Right lobe of liver (tissue), 6 donors: ENCODE data around the gene TEAD2. TPM values are rescaled to one million over a fixed set of nuclear protein-coding genes. Genes with fewer than 3 reads are reported as not detected.

Experiments
- ATAC-seq, 4 donors: fragments of 200-7000 bp; cut with Tn5 transposase; one replicate each; pipeline ENCODE4 v1.9.1; 2020; ENCODE audit warnings: mild to moderate bottlenecking in 4 of 4, moderate library complexity in 4 of 4
- DNase-seq, 3 donors: peaks; one replicate each; pipeline ENCODE4 v3.0.0-alpha.2; 2020
- H3K27ac ChIP-seq, 3 donors: fragments of 200-600 bp; one replicate each; pipeline ENCODE4 v1.8.0; 2022
- H3K27me3 ChIP-seq, 2 donors: fragments of 200-600 bp; one replicate each; pipeline ENCODE4 v1.8.0; 2022
- H3K36me3 ChIP-seq, 4 donors: fragments of 200-600 bp; sonication (generic) in 1 of 4; one replicate each; pipeline versions ENCODE4 v1.5.1 to v1.8.0; 2017 to 2022; ENCODE audit warnings: control low read depth in 1 of 4
- H3K4me1 ChIP-seq, 4 donors: fragments of 200-600 bp; sonication (generic) in 1 of 4; one replicate each; pipeline versions ENCODE4 v1.5.1 to v1.8.0; 2017 to 2022; ENCODE audit warnings: control low read depth in 1 of 4
- H3K4me3 ChIP-seq, 3 donors: fragments of 200-600 bp; one replicate each; pipeline ENCODE4 v1.8.0; 2022
- H3K9me3 ChIP-seq, 4 donors: fragments of 200-600 bp; sonication (generic) in 1 of 4; one replicate each; pipeline versions ENCODE4 v1.5.1 to v1.8.0; 2017 to 2022; ENCODE audit warnings: control low read depth in 1 of 4
- POLR2A ChIP-seq: fragments of 450-650 bp; IDR thresholded peaks from one replicate; pipeline ENCODE4 v1.6.1; 2017; ENCODE audit warnings: antibody characterized with exemption, mild to moderate bottlenecking
- WGBS: methylation state at CpG from one replicate; pipeline ENCODE4 v1.1.6; 2018; ENCODE audit warnings: low coverage, low lambda C conversion rate; ENCODE audit not compliant: insufficient coverage; ENCODE audit errors: missing lambda C conversion rate; 5-methylcytosine and 5-hydroxymethylcytosine counted together
- intact Hi-C, 2 donors: fragments of 100-400 bp; cut with DNase I; formaldehyde crosslinking; loops; one replicate each; pipeline versions ENCODE4 v1.11.2 to v1.14.1; 2022
- total RNA-seq, 6 experiments: library from RNA; depleted of rRNA in 2 of 6; stranded (reverse); fragments of >200 nt in 2 of 6; fragmentation: NEBNext Ultra II Directional in 3 of 6; extraction: Animal tissue kit (Norgen Biotek cat#: 25700) in 3 of 6; gene quantifications; one replicate each; pipeline versions ENCODE4 v1.1.0 to v1.2.4, GENCODE V29; 2016 to 2023
- TF ChIP-seq, protein P1 (sequence below), 4 donors: fragments of 200-600 bp in 3 of 4; fragments of 450-650 bp in 1 of 4; IDR thresholded peaks; one replicate each; pipeline versions ENCODE4 v1.5.1 to v1.8.0; 2016 to 2022; ENCODE audit warnings: antibody characterized with exemption in 4 of 4, mild to moderate bottlenecking in 2 of 4
- donor health status: DM: no; HTN: yes; CAD: no.
- donor health status: DM: no; HTN: no; CAD: no.
- donor health status: DM: no; HTN: no; CAD: no.
- donor health status: DM: no; HTN: yes; CAD: no.
- donor health status: DM: no; HTN: yes; CAD: no.

The TEAD2 gene
- total RNA-seq, 6 experiments from 2014 or later, result 3.3 to 8.9 (median 5.3) TPM

DNA sequence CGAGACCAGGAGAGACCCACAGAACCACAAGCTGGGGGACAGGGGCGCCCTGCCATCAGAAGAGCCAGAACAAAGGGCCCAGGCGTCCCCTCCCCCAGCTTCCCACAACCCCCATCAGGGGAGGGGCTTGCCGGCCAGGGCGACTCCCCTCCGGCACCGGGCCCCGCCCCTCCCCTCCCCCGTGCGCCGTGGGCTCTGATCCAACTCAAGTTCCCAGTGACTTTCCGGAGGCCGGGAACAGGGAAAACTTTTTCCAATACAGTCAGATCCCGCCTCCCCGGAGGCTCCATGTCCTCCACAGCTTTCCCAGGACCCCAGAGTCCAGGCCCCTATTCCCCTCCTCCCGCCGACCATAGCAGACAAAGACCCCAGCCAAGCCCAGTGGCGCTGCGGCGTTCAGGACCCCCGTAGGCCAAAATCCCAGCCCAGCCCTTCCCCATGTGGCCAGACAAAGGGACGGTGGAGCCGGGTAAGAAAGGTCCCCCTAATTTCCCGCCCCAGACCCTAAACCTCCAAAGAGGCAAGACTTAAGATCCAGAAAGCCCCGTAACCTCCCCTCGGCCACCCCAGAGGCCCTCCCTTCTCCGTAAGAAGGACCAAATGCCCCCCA lies 673 bp downstream of the TEAD2 start:
- ATAC-seq (peak; percentile 51 to 53 (median 52)), DNase-seq (peak; percentile 80 to 84 (median 83))
- intact Hi-C loops, result no loop called here
- WGBS, result 0% methylated on average over 4 of the region's 27 CpGs
- peak overlapping the region; percentile 62 to 70 (median 70) for H3K4me3 ChIP-seq
- H3K9me3 ChIP-seq, result no peaks in the 10 kb centered on the region
- no peaks in the 10 kb centered on the region for H3K36me3 ChIP-seq
- peaks cover 0 to 8% (median 3%) of the 10 kb centered on the region in 4 donors for H3K4me1 ChIP-seq
- H3K27me3 ChIP-seq, result no peaks in the 10 kb centered on the region
- peak overlapping the region; percentile 68 to 88 (median 78) for H3K27ac ChIP-seq
- TF ChIP-seq POLR2A, result peak; percentile 52
- TF ChIP-seq, protein P1, sequence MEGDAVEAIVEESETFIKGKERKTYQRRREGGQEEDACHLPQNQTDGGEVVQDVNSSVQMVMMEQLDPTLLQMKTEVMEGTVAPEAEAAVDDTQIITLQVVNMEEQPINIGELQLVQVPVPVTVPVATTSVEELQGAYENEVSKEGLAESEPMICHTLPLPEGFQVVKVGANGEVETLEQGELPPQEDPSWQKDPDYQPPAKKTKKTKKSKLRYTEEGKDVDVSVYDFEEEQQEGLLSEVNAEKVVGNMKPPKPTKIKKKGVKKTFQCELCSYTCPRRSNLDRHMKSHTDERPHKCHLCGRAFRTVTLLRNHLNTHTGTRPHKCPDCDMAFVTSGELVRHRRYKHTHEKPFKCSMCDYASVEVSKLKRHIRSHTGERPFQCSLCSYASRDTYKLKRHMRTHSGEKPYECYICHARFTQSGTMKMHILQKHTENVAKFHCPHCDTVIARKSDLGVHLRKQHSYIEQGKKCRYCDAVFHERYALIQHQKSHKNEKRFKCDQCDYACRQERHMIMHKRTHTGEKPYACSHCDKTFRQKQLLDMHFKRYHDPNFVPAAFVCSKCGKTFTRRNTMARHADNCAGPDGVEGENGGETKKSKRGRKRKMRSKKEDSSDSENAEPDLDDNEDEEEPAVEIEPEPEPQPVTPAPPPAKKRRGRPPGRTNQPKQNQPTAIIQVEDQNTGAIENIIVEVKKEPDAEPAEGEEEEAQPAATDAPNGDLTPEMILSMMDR (IDR thresholded peaks at IDR 0.05), result no peak

DNA sequence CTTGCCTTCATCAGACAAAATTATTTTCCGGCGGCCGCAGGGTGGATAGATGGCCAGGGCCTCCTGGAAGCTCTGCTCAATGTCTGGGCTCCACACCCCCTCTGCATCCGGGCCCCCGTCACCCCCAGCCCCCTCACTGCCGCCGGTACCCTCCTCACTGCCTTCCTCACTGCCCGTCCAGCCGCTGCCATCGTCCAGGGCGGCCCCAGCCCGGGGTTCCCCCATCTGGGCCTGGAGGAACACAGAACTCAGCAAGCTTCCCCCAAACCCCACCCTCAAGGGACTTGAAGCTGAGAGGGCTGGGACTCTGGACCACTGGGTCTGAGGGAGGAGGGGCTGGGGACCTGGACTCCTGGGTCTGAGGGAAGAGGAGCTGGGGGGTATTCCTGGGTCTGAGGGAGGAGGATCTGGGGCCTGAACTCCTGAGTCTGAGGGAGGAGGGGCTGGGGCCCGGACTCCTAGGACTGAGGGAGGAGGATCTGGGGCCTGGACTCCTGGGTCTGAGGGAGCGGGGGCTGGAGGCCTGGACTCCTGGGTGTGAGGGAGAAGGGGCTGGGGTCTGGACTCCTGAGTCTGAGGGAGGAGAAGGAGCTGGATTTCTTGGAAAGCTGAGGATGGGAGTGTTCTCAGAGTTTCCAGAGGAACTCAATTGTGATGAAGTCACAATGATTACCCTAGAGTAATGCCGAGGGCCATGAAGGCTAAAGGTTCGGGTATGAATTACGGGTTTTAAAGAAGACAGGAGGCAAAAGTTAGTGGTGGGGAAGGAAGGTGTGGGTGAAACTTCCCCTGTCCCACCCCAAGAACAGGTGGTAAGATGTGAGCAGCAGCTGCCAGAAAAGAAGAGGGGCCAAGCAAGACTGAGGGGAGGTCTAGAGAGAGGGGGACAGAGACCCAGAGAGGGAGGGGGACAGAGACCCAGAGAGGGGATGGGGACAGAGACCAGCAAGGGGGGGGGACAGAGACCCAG lies 2.1 kb downstream of the TEAD2 start:
- H3K36me3 ChIP-seq, result no peaks in the 10 kb centered on the region
- TF ChIP-seq, protein P1 (IDR thresholded peaks at IDR 0.05), result no peak
- TF ChIP-seq POLR2A, result no peak
- no peak overlapping the region for H3K4me3 ChIP-seq
- H3K27ac ChIP-seq, result no peak overlapping the region
- no peak for DNase-seq
- H3K27me3 ChIP-seq, result no peaks in the 10 kb centered on the region
- no peaks in the 10 kb centered on the region for H3K9me3 ChIP-seq
- no peak for ATAC-seq
- intact Hi-C loops, result no loop called here
- 59% methylated on average over 5 of the region's 17 CpGs for WGBS
- H3K4me1 ChIP-seq, result peaks cover 0 to 8% (median 3%) of the 10 kb centered on the region in 4 donors

DNA sequence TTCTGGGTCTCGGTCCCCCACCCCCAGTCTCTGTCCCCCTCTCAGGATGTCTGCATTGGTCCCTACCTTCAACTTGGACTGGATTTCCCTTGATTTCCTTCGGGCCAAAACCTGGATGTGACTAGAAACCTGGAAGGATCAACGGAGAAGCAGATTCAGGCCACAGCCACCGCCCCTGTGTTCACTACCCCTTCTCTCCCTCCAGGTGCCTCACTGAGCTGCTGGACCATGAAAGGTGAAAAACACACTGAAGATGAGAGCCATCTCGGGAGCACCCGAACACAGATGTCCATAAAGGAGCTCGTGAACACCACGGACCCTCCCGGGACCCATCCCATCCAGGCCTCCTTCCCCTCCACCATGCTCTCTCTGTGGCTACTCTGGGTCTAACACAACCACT lies 5.0 kb downstream of the TEAD2 start:
- TF ChIP-seq, protein P1 (IDR thresholded peaks at IDR 0.05), result no peak
- TF ChIP-seq POLR2A, result no peak
- Histone ChIP-seq H3K27ac (no peak overlapping the region), H3K4me1 (no peaks in the 10 kb centered on the region), H3K9me3 (no peaks in the 10 kb centered on the region), H3K36me3 (no peaks in the 10 kb centered on the region), H3K4me3 (no peak overlapping the region), H3K27me3 (no peaks in the 10 kb centered on the region)
- DNase-seq (no peak), ATAC-seq (no peak)
- intact Hi-C loops, result no loop called here
- WGBS, result 83% methylated on average over 8 of the region's 9 CpGs

DNA sequence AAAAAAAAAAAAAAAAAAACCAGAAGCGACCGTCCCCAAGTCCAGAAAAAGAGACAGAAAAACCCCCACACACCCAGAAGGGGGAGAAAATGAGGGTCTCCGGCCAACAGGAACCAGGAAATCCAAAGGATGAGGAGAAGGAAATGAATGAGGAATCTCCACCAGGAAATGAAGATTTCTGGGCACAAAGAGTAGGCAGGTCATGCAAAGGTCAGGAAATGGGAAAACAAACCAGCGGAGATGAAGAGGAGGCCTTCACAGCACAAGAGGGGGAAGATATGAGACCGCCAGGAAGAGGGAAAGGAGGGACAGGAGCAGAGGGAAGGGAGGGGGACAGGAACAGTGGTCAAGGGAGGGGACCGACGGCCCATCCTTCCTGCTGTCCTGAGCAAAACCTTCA lies 5.8 kb downstream of the TEAD2 start:
- H3K36me3 ChIP-seq, result no peaks in the 10 kb centered on the region
- intact Hi-C loops, result no loop called here
- H3K27ac ChIP-seq, result no peak overlapping the region
- TF ChIP-seq, protein P1 (IDR thresholded peaks at IDR 0.05), result no peak
- no peak for TF ChIP-seq POLR2A
- DNase-seq, result no peak
- no peaks in the 10 kb centered on the region for H3K4me1 ChIP-seq
- ATAC-seq, result peak in 1 of 4 donors; percentile 5
- no peaks in the 10 kb centered on the region for H3K27me3 ChIP-seq
- 59% methylated on average over 7 of the region's 7 CpGs for WGBS
- H3K9me3 ChIP-seq, result no peaks in the 10 kb centered on the region
- H3K4me3 ChIP-seq, result no peak overlapping the region
